SK-N-SH treated with all-trans-retinoic acid at 6 μM for 48 hours (cell line): Measurements from ENCODE around the gene WDR5.

Experiments used
- ATAC-seq: fragments of 200-7000 bp; cut with Tn5 transposase; 3 replicates; pipeline ENCODE4 v1.9.1; 2020; ENCODE audit warnings: mild to moderate bottlenecking, moderate library complexity
- ARNTL ChIP-seq: fragments of 450-650 bp; formaldehyde crosslinking; IDR thresholded peaks from 2 replicates; pipeline ENCODE4 v1.5.0; 2020; ENCODE audit warnings: low read depth, mild to moderate bottlenecking, moderate library complexity, borderline replicate concordance
- CSDC2 ChIP-seq: fragments of 250-450 bp; sonication (Bioruptor Pico); IDR thresholded peaks from 2 replicates; pipeline ENCODE4 v1.5.0; 2020; ENCODE audit warnings: mild to moderate bottlenecking, moderate library complexity
- ESRRG ChIP-seq: fragments of 250-450 bp; sonication (Bioruptor Pico); IDR thresholded peaks from 2 replicates; pipeline ENCODE4 v1.6.1; 2021; ENCODE audit warnings: mild to moderate bottlenecking
- GLIS3 ChIP-seq: fragments of 250-450 bp; sonication (Bioruptor Pico); IDR thresholded peaks from 2 replicates; pipeline ENCODE4 v1.5.0; 2020; ENCODE audit warnings: mild to moderate bottlenecking, moderate library complexity
- ISL1 ChIP-seq: fragments of 250-450 bp; sonication (Bioruptor Pico); IDR thresholded peaks from 2 replicates; pipeline ENCODE4 v2.1.2; 2022; ENCODE audit warnings: mild to moderate bottlenecking, moderate library complexity
- OSR1 ChIP-seq: fragments of 250-450 bp; sonication (Bioruptor Pico); IDR thresholded peaks from 2 replicates; pipeline ENCODE4 v1.8.0; 2022; ENCODE audit warnings: moderate library complexity, mild to moderate bottlenecking, inconsistent platforms
- RARB ChIP-seq: fragments of 250-450 bp; sonication (Bioruptor Pico); IDR thresholded peaks from 2 replicates; pipeline ENCODE4 v1.8.0; 2021; ENCODE audit warnings: mild to moderate bottlenecking, moderate library complexity
- SNAI2 ChIP-seq: fragments of 250-450 bp; sonication (Bioruptor Pico); IDR thresholded peaks from 2 replicates; pipeline ENCODE4 v1.5.0; 2020; ENCODE audit warnings: mild to moderate bottlenecking, moderate library complexity
- TCF4 ChIP-seq: fragments of 250-450 bp; sonication (Bioruptor Pico); IDR thresholded peaks from 2 replicates; pipeline ENCODE4 v1.8.0; 2021; ENCODE audit warnings: mild to moderate bottlenecking, moderate library complexity, borderline replicate concordance
- TOX ChIP-seq: fragments of 250-450 bp; sonication (Bioruptor Pico); IDR thresholded peaks from 2 replicates; pipeline ENCODE4 v1.8.0; 2021; ENCODE audit warnings: mild to moderate bottlenecking, moderate library complexity, borderline replicate concordance
- ZC3H10 ChIP-seq: fragments of 250-450 bp; sonication (Bioruptor Pico); IDR thresholded peaks from 2 replicates; pipeline ENCODE4 v1.5.1; 2021; ENCODE audit warnings: mild to moderate bottlenecking, moderate library complexity
- ZFP3 ChIP-seq: fragments of 250-450 bp; sonication (Bioruptor Pico); IDR thresholded peaks from 2 replicates; pipeline ENCODE4 v1.5.0; 2020; ENCODE audit warnings: mild to moderate bottlenecking, moderate library complexity
- ZFP30 ChIP-seq: fragments of 450-650 bp; formaldehyde crosslinking; IDR thresholded peaks from 2 replicates; pipeline ENCODE4 v1.5.0; 2022; ENCODE audit warnings: mild to moderate bottlenecking, moderate library complexity
- ZNF565 ChIP-seq: fragments of 450-650 bp; formaldehyde crosslinking; conservative IDR thresholded peaks from 2 replicates; pipeline ENCODE4 v1.5.0; 2020; ENCODE audit warnings: low read depth, mild to moderate bottlenecking, moderate library complexity
- ZNF70 ChIP-seq: fragments of 450-650 bp; formaldehyde crosslinking; IDR thresholded peaks from 2 replicates; pipeline ENCODE4 v1.5.0; 2020; ENCODE audit warnings: mild to moderate bottlenecking, moderate library complexity
- ZNF8 ChIP-seq: fragments of 450-650 bp; formaldehyde crosslinking; IDR thresholded peaks from 2 replicates; pipeline ENCODE4 v1.5.0; 2020; ENCODE audit warnings: mild to moderate bottlenecking, moderate library complexity
- TF ChIP-seq, protein P1 (sequence below): fragments of 250-450 bp; sonication (Bioruptor Pico); IDR thresholded peaks from 2 replicates; pipeline ENCODE4 v1.5.1; 2020; ENCODE audit warnings: low read depth, mild to moderate bottlenecking, moderate library complexity
- TF ChIP-seq, protein P2 (sequence below): fragments of 250-450 bp; sonication (Bioruptor Pico); IDR thresholded peaks from 2 replicates; pipeline ENCODE4 v1.5.1; 2021; ENCODE audit warnings: mild to moderate bottlenecking, moderate library complexity
- TF ChIP-seq, protein P3 (sequence below): fragments of 250-450 bp; sonication (Bioruptor Pico); IDR thresholded peaks from 2 replicates; pipeline ENCODE4 v1.8.0; 2020; ENCODE audit warnings: mild to moderate bottlenecking, moderate library complexity, borderline replicate concordance

The WDR5 gene

GRCh38 chr9:134179918-134180785 lies 44.3 kb downstream of the WDR5 start:
- TF ChIP-seq RARB: no peak
- no peak for TF ChIP-seq ZFP3 (CRISPR knock-in tag)
- TF ChIP-seq, protein P1, sequence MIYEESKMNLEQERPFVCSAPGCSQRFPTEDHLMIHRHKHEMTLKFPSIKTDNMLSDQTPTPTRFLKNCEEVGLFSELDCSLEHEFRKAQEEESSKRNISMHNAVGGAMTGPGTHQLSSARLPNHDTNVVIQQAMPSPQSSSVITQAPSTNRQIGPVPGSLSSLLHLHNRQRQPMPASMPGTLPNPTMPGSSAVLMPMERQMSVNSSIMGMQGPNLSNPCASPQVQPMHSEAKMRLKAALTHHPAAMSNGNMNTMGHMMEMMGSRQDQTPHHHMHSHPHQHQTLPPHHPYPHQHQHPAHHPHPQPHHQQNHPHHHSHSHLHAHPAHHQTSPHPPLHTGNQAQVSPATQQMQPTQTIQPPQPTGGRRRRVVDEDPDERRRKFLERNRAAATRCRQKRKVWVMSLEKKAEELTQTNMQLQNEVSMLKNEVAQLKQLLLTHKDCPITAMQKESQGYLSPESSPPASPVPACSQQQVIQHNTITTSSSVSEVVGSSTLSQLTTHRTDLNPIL (CRISPR knock-in tag): no peak
- TF ChIP-seq CSDC2 (CRISPR knock-in tag): no peak
- TF ChIP-seq ZNF70 (CRISPR knock-in tag): no peak
- TF ChIP-seq, protein P2, sequence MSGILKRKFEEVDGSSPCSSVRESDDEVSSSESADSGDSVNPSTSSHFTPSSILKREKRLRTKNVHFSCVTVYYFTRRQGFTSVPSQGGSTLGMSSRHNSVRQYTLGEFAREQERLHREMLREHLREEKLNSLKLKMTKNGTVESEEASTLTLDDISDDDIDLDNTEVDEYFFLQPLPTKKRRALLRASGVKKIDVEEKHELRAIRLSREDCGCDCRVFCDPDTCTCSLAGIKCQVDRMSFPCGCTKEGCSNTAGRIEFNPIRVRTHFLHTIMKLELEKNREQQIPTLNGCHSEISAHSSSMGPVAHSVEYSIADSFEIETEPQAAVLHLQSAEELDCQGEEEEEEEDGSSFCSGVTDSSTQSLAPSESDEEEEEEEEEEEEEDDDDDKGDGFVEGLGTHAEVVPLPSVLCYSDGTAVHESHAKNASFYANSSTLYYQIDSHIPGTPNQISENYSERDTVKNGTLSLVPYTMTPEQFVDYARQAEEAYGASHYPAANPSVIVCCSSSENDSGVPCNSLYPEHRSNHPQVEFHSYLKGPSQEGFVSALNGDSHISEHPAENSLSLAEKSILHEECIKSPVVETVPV (CRISPR knock-in tag): no peak
- ATAC-seq: no peak

DNA sequence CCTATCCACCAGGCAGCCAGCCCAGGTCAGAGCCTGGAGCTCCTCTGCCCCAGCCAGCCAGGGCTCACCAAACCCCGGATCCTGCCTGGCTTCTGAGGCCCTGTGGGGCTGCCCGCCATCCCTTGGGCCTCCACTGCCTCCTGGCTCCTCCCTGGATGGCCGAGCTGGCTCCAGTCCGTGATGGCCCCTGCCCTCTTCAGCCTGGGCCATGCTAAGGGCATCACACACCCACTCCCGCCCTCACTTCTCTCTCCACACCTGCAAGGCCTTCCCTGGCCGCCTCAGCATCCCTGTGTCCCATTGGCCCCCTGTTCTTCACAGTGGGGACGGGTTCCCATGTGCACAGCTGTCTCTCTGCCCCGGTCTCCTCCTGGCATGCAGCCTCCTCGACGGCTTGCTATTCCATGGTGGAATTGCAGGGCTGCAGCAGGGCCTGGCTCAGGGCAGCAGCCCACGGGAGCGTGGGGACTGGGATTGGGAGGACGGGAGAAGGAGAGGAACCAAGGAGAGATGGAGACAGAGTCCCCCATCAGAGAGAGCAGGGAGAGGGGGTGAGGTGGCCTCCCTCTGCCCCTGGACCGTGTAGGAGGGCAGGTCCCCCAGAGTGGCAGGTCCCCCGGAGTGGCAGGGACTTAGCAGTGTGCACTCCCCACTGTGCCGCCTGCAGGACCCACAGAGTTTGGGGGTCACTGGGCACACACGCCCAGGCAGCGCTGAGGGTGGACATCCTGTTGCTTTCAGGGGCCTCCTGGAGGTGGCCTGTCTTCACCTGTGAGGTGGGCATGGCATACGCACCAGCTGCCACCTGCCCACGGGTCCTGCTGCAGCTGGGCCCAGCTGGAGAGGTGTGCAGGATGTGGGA lies 45.1 kb downstream of the WDR5 start:
- no peak for ATAC-seq
- TF ChIP-seq TOX (CRISPR knock-in tag): no peak
- no peak for TF ChIP-seq ZFP30 (CRISPR knock-in tag)
- TF ChIP-seq ZFP3 (CRISPR knock-in tag): no peak
- TF ChIP-seq TCF4 (CRISPR knock-in tag): no peak
- TF ChIP-seq ZNF70 (CRISPR knock-in tag): no peak
- TF ChIP-seq ARNTL (CRISPR knock-in tag): no peak
- TF ChIP-seq ZNF565 (CRISPR knock-in tag): no peak
- TF ChIP-seq, all 23 proteins: peak for 0

DNA sequence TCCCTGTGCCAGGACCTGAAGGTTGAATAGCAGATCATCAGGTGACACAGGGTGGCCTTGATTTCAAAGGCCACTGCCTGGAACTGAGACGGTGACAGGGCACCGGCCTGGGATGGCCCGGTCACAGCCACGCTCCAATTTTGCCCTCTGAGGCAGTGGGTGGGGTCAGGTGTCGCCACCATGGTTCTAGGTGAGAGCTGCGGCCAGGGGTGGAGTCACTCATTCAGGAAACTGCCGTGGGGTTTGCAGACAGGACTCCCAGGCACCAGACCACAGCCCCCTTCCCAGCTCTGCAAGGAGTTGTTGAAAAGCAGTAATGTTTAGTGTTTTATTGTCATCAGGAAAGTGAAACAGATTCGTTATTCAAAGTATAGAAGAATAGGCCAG lies 45.8 kb downstream of the WDR5 start:
- TF ChIP-seq RARB (no peak), TOX (CRISPR knock-in tag) (no peak), ZNF70 (CRISPR knock-in tag) (no peak), ESRRG (CRISPR knock-in tag) (no peak), CSDC2 (CRISPR knock-in tag) (no peak), TCF4 (CRISPR knock-in tag) (no peak), ISL1 (CRISPR knock-in tag) (no peak), ZFP30 (CRISPR knock-in tag) (no peak)
- no peak for ATAC-seq

GRCh38 chr9:134182554-134183085 lies 46.7 kb downstream of the WDR5 start:
- TF ChIP-seq, protein P3, sequence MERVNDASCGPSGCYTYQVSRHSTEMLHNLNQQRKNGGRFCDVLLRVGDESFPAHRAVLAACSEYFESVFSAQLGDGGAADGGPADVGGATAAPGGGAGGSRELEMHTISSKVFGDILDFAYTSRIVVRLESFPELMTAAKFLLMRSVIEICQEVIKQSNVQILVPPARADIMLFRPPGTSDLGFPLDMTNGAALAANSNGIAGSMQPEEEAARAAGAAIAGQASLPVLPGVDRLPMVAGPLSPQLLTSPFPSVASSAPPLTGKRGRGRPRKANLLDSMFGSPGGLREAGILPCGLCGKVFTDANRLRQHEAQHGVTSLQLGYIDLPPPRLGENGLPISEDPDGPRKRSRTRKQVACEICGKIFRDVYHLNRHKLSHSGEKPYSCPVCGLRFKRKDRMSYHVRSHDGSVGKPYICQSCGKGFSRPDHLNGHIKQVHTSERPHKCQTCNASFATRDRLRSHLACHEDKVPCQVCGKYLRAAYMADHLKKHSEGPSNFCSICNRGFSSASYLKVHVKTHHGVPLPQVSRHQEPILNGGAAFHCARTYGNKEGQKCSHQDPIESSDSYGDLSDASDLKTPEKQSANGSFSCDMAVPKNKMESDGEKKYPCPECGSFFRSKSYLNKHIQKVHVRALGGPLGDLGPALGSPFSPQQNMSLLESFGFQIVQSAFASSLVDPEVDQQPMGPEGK (CRISPR knock-in tag): no peak
- TF ChIP-seq ZNF8 (CRISPR knock-in tag): no peak
- no peak for TF ChIP-seq ZC3H10 (CRISPR knock-in tag)
- no peak for TF ChIP-seq ZFP30 (CRISPR knock-in tag)
- TF ChIP-seq ARNTL (CRISPR knock-in tag): no peak
- TF ChIP-seq TOX (CRISPR knock-in tag): no peak
- no peak for TF ChIP-seq RARB
- TF ChIP-seq ISL1 (CRISPR knock-in tag): no peak
- no peak for TF ChIP-seq GLIS3 (CRISPR knock-in tag)
- TF ChIP-seq CSDC2 (CRISPR knock-in tag): no peak
- no peak for TF ChIP-seq ESRRG (CRISPR knock-in tag)
- no peak for TF ChIP-seq ZNF565 (CRISPR knock-in tag)
- no peak for TF ChIP-seq OSR1 (CRISPR knock-in tag)
- no peak for TF ChIP-seq TCF4 (CRISPR knock-in tag)
- TF ChIP-seq, protein P1 (CRISPR knock-in tag): no peak
- TF ChIP-seq SNAI2 (CRISPR knock-in tag): no peak
- no peak for TF ChIP-seq ZFP3 (CRISPR knock-in tag)
- TF ChIP-seq, protein P2 (CRISPR knock-in tag): no peak

More at GRCh38 chr9:134182554-134183085, 46.7 kb downstream of the WDR5 start:
- ATAC-seq: no peak; the same call in 2 of the 3 replicates
